Thyroid gland (tissue), 4 donors: ENCODE measurements around the gene CDK9.

Experiments
- CTCF ChIP-seq, 6 experiments: fragments of 200-600 bp in 3 of 6; fragments of 450-650 bp in 3 of 6; sonication (generic) in 3 of 6; IDR thresholded peaks; one replicate each; pipeline ENCODE4 v1.5.1; 2016 to 2019; ENCODE audit warnings: antibody characterized with exemption in 6 of 6, mild to moderate bottlenecking in 2 of 6, inconsistent platforms in 1 of 6, moderate library complexity in 1 of 6
- POLR2A ChIP-seq, 2 donors: fragments of 450-650 bp; IDR thresholded peaks; one replicate each; pipeline ENCODE4 v1.6.1; 2017; ENCODE audit warnings: antibody characterized with exemption in 2 of 2, mild to moderate bottlenecking in 2 of 2, moderate library complexity in 1 of 2

- no peak for TF ChIP-seq CTCF (IDR thresholded peaks at IDR 0.05)
- no peak for TF ChIP-seq POLR2A (IDR thresholded peaks at IDR 0.05)
These were observed 12.6 kb upstream of the CDK9 start for GRCh38 chr9:127773272-127773671.
